Skin of body (tissue), 2 donors: ENCODE results near the gene KSR1. TPM values are rescaled to one million over a fixed set of nuclear protein-coding genes. Genes with fewer than 3 reads are reported as not detected.

Experiments
- DNase-seq: peaks from one replicate; lab custom pipeline; 2025; lab: John Stamatoyannopoulos, UW
- total RNA-seq: library from RNA; depleted of rRNA; stranded (reverse); fragments of >200 nt; gene quantifications from one replicate; pipeline ENCODE4 v1.2.3, GENCODE V29; 2014

Gene KSR1
- total RNA-seq, 1 donor from 2014 or later, result 32.7 TPM

GRCh38 chr17:27549251-27549893 is 93.1 kb downstream of the KSR1 start:
- DNase-seq, result no peak

GRCh38 chr17:27550291-27550930 is 94.2 kb downstream of the KSR1 start:
- no peak for DNase-seq

GRCh38 chr17:27550974-27551505 is 94.8 kb downstream of the KSR1 start:
- no peak for DNase-seq

- no peak for DNase-seq
Observed at GRCh38 chr17:27551701-27552248, 95.5 kb downstream of the KSR1 start.

GRCh38 chr17:27552276-27552732 is 96.1 kb downstream of the KSR1 start:
- no peak for DNase-seq

- DNase-seq, result no peak
Observed at GRCh38 chr17:27553019-27553511, 96.8 kb downstream of the KSR1 start.

- DNase-seq, result no peak
Observed at GRCh38 chr17:27554152-27554551, 97.9 kb downstream of the KSR1 start.

GRCh38 chr17:27554911-27555310 is 98.7 kb downstream of the KSR1 start:
- DNase-seq, result no peak

- no peak for DNase-seq
Observed at GRCh38 chr17:27555339-27555738, 99.1 kb downstream of the KSR1 start.

- DNase-seq, result no peak
Observed at GRCh38 chr17:27558341-27558740, 102.1 kb downstream of the KSR1 start.

GRCh38 chr17:27558842-27559505 is 102.7 kb downstream of the KSR1 start:
- no peak for DNase-seq

- peak; percentile 96 for DNase-seq
Observed at GRCh38 chr17:27559506-27560481, 103.5 kb downstream of the KSR1 start.

GRCh38 chr17:27560668-27561067 is 104.4 kb downstream of the KSR1 start:
- no peak for DNase-seq

GRCh38 chr17:27562777-27563455 is 106.7 kb downstream of the KSR1 start:
- no peak for DNase-seq

GRCh38 chr17:27563532-27563931 is 107.3 kb downstream of the KSR1 start:
- DNase-seq, result no peak

GRCh38 chr17:27564463-27564862 is 108.2 kb downstream of the KSR1 start:
- no peak for DNase-seq

- DNase-seq, result no peak
Observed at GRCh38 chr17:27565874-27566670, 109.8 kb downstream of the KSR1 start.

GRCh38 chr17:27566671-27567562 is 110.7 kb downstream of the KSR1 start:
- DNase-seq, result no peak
